NOMO-1 treated with dmso at 0.1 percent for 144 hours (cell line): ENCODE data around the gene GDF2.

ENCODE experiments used
- DNase-seq: peaks from one replicate; lab custom pipeline; 2025; ENCODE audit not compliant: unreplicated experiment; lab: John Stamatoyannopoulos, UW

The GDF2 gene

DNA sequence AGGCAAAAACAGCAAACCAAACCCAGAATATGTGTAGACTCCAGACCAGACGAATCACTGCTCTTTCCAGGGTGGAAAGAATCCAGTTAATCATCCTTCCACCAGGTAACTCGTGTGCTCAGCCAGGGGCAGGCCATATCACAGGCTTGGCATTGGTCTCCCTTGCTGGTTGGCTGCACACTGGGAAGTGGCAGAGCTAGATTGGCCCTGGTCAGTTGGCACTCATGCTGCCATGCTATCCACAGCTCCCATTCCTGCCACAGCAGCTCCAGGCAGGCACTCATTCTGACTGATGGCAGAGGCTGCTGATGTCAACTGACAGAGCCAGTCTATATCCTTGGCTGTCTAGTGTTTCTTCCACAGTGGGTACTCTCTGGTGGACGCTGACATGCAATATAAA is 31.9 kb upstream of the GDF2 start:
- DNase-seq = no peak

GRCh38 chr10:47291682-47292081 is 30.6 kb upstream of the GDF2 start:
- DNase-seq = no peak

- DNase-seq = no peak
Measured at GRCh38 chr10:47294057-47294456, 28.2 kb upstream of the GDF2 start.

GRCh38 chr10:47294501-47294900 is 27.8 kb upstream of the GDF2 start:
- no peak for DNase-seq

DNA sequence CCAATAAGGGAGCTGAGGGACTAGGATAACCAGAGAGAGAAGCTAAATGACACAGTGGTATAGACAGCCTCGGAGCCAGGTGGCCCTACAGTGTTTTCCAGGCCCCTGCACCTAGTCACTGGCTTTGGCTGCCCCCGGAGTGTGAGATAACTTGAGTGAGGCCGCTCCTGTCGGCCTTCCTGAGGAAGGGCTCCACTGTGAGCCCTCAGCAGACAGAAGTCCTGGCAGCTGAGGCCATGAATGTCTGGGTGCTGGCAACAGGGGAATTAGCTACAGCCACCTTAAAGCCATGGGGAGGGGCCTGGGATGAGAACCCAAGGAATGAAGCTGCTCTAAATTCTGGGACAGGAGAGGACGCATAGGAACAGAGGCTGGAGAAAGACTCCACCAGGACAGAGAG is 26.8 kb upstream of the GDF2 start:
- no peak for DNase-seq

- no peak for DNase-seq
Measured at GRCh38 chr10:47296156-47296894, 25.9 kb upstream of the GDF2 start.

- DNase-seq = no peak
Measured at GRCh38 chr10:47296941-47297340, 25.3 kb upstream of the GDF2 start.

- no peak for DNase-seq
Measured at GRCh38 chr10:47297866-47298540, 24.3 kb upstream of the GDF2 start.

DNA sequence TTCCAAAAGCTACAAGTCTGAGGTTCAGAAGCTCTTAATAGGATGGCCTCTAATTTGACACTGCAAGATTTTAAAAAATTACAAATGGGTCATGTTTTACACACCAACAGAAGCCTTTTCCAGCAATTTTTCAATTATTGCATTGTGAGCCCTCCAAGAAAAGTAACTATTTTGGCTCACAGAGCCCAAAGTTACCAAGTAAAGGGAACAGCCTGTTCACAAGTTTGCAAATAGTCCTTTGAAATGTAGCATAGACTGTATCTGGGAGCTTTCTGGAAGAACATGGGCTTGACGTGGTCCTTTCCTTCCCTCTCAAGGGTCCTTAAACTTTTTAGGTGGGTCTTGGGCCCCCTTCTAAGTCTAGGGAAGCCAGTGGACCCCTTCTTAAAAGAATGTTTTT is 23.5 kb upstream of the GDF2 start:
- no peak for DNase-seq

DNA sequence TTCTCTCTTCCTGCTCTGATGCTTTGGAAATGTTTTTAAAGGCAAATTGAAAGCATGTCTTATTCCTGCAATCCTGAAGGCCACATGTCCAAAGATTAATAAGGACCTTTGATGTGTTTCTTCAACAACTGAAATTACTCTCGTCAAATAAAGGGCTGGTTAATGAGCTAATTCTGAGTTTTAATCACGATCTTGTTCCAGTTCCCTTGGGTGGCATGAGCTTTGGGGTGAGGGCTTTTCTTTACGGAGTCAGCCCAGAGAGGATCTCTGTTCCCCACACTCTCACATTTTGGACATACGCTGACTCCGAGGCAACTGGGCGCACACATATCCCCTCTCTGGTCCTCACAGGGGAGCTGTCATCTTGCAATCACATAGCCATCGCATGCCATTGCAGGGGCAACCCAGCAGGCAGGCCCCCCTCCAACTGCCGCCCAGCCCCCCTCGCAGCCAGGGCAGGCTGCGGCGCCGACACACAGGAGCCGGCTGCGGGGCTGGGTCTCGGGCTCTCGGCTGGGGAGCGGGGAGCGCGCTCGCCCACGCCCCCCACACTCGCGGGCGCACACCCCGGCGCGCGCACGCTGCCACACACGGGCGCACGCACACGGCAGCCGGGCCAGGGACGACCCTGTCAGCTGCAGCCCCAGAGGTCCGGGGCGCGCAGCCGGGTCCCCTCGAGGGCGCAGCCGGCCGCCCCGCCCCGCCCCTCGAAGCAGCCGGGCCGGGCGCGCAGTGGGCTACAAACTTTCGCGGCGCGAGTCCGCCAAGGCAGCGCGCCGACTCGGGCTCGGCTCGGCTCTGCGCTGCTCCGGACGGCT is 22.4 kb upstream of the GDF2 start, which contains the start of gene GDF10:
Gene GDF10 (plus strand): TSS at position 587 of the 818 bp plus-strand sequence. CDS start 455 bp downstream, outside the sequence.
- no peak for DNase-seq

DNA sequence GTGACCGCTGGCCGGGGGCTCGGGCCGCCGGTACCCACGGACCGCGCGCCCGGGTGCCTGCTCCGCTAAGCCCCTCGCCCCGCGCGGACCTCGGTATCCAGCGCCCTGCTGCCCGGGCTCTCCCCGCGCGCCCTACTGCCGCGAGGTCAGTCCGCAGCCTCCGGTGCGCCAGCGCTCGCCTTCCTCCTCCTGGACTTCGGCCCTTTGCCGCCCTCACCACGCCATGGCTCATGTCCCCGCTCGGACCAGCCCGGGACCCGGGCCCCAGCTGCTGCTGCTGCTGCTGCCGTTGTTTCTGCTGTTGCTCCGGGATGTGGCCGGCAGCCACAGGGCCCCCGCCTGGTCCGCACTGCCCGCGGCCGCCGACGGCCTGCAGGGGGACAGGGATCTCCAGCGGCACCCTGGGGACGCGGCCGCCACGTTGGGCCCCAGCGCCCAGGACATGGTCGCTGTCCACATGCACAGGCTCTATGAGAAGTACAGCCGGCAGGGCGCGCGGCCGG is 21.8 kb upstream of the GDF2 start:
- no peak for DNase-seq

DNA sequence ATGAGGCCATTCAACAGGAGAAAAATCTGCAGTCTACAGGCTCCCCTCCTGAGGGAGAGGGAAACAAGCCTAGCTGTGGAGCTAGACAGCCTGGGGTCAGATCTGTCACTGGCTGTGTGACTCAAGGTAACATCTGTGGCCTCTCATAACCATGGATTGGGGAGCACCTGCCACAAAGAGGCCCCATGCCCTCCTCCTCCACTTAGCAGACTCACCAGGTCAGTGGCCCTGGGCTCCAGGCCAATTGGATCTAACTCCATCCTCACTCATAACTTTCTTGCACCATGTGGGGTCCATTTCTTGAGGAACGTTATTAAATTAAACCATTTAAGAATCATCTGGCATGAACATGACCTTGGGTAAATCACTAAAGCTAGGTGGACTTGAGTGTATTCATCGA is 20.4 kb upstream of the GDF2 start:
- DNase-seq = no peak

- no peak for DNase-seq
Measured at GRCh38 chr10:47303105-47303504, 19.1 kb upstream of the GDF2 start.

DNA sequence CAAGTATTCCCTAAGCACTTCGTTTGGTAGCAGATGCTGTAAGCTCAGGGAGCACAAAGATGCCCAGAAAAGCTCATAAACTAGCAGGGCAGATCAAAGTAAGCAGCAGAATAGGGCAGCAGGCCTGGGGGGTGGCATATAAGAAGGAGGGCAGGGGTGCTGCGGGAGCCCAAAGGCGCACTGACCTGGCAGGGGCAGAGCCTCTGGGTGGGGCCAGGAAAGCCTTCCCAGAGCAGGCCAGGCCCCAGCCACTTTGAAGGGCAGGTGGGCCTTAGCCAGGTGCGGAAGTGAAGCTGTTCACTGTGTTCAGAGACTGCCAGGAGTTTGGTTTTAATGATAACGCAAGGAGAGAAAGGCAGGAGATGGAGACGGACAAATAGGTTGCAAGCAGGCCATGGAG is 18.4 kb upstream of the GDF2 start:
- DNase-seq = no peak

GRCh38 chr10:47305566-47305965 is 16.7 kb upstream of the GDF2 start:
- DNase-seq = no peak

DNA sequence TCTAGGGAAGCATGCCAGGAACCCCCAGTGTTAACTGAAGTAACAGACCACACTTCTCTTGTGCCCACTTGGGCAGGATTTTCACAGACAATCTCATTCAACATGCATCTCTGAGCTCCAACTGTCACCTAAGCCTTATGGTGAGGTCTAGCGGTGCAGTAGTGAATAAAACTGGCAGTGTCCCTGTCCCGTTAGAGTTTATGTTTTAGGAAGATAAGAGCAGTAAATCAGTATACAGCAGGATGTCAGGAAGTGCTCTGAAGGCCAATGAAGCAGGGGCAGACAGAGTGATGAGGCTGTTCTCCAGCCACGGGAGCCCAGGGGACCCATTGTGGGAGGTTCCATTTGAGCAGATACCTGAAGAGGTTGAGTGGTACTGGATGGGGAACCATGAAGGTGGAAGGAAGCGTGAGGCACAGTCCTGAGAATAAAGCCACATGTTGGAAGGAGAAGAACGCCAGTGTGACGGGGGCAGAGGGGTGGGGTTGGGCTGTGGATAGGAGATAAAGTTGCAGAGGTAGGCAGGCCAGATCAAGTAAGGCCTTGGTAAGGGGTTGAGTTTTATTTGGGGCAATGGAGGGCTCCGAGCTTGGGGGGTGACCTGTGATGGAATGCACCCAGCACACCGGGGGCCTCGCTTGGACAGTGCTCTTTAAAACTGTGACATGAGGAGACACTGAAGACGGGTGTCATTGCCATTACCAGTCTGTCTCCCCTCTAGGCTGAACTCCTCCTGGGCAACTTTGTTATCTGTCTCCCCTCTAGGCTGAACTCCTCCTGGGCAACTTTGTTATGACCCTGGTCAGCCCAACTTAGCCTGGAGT is 15.7 kb upstream of the GDF2 start:
- no peak for DNase-seq

- DNase-seq = no peak
Measured at GRCh38 chr10:47307381-47307780, 14.9 kb upstream of the GDF2 start.

DNA sequence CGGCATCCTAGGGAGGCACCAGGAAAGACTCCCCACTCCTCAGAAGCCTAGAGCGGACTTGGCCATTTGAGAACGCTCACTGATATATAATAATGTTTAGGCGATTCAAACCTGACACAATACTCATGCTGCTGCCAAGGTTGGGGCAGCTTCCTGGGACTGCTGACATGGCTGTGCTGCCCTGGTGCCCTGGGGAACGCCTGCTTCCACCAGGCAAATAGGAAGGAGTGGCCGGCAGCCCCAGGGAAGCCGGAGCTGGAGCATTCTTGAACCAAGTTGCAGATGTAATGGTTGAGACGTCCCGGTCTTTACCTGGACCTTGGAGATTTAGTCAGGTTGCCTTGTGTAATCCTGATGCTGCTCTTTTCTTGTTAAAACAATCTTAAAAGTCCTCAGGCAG is 13.5 kb upstream of the GDF2 start:
- DNase-seq = no peak

- no peak for DNase-seq
Measured at GRCh38 chr10:47309408-47310089, 12.7 kb upstream of the GDF2 start.

DNA sequence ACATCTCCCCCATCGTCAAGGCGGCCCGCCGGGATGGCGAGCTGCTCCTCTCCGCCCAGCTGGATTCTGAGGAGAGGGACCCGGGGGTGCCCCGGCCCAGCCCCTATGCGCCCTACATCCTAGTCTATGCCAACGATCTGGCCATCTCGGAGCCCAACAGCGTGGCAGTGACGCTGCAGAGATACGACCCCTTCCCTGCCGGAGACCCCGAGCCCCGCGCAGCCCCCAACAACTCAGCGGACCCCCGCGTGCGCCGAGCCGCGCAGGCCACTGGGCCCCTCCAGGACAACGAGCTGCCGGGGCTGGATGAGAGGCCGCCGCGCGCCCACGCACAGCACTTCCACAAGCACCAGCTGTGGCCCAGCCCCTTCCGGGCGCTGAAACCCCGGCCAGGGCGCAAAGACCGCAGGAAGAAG is 12.2 kb upstream of the GDF2 start:
- no peak for DNase-seq
